ENCODE results near the gene NPEPL1. TPM values are rescaled to one million over a fixed set of nuclear protein-coding genes. Genes with fewer than 3 reads are reported as not detected.
A peak's percentile ranks its signal among the peaks of the same experiment; 100 is the strongest.
"Not testable (repeated sequence)": the region's sequence is repeated elsewhere in the genome, so short reads cannot be mapped to it uniquely, and the experiment has no call there.

The NPEPL1 gene
- total and polyA plus RNA-seq, 8 donors: 25.1 to 44.4 (median 33.3) TPM

DNA sequence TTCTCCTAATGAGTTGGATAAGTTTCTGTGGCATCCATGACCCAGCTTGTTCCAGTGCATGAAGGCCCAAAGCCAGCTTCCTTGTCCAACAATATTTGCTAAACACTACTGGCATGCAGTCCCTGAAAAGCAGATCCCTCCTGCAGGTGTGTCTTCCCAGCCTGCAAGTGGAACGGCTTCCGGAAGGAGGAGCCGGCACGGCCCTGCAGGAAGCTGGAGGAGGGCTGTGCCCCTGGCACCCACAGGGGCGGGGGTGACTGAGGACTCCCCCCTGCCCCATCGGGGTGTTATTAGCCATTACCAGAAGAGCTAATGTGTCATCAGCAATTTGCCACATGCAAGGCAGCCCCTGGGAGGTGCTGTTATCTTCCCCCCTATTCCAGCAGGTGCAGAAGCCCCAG lies 27.4 kb downstream of the NPEPL1 start:
- Histone ChIP-seq H3K9me3 (no peaks in the 10 kb centered on the region), H3K27ac (no peak overlapping the region), H3K4me3 (no peak overlapping the region), H3K36me3 (peaks cover 0 to 13% of the 10 kb centered on the region in 2 donors), H3K4me1 (no peaks in the 10 kb centered on the region), H3K27me3 (peaks cover 0 to 47% of the 10 kb centered on the region in 2 donors)
- no peak for ATAC-seq
- intact Hi-C loops (cut with DNase I): no loop called here
- TF ChIP-seq, protein P1, sequence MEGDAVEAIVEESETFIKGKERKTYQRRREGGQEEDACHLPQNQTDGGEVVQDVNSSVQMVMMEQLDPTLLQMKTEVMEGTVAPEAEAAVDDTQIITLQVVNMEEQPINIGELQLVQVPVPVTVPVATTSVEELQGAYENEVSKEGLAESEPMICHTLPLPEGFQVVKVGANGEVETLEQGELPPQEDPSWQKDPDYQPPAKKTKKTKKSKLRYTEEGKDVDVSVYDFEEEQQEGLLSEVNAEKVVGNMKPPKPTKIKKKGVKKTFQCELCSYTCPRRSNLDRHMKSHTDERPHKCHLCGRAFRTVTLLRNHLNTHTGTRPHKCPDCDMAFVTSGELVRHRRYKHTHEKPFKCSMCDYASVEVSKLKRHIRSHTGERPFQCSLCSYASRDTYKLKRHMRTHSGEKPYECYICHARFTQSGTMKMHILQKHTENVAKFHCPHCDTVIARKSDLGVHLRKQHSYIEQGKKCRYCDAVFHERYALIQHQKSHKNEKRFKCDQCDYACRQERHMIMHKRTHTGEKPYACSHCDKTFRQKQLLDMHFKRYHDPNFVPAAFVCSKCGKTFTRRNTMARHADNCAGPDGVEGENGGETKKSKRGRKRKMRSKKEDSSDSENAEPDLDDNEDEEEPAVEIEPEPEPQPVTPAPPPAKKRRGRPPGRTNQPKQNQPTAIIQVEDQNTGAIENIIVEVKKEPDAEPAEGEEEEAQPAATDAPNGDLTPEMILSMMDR (IDR thresholded peaks at IDR 0.05): no peak
- DNase-seq: peak in 2 of 4 donors; percentile 14 to 55

DNA sequence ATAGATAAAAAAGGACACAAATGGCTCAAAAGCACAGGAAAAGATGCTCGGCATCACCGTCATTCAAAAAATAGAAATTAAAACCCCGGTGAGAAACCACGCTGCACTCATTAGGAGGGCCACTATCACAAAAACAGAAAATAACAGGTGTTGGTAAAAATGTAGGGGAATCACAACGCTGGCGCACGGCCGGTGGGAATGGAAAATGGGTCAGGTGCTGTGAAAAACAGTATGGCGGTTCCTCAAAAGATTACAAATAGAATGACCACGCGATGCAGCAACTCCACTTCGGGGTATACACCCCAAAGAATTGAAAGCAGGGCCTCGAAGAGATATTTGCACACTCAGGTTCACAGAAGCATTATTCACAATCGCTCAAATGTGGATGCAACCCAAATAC lies 28.3 kb downstream of the NPEPL1 start:
- DNase-seq (peak in 1 of 4 donors; percentile 21), ATAC-seq (no peak)
- TF ChIP-seq, protein P1 (IDR thresholded peaks at IDR 0.05): no peak
- peaks cover 0 to 47% of the 10 kb centered on the region in 2 donors for H3K27me3 ChIP-seq
- H3K4me3 ChIP-seq: no peak overlapping the region
- intact Hi-C loops (cut with DNase I): no loop called here
- no peak overlapping the region for H3K27ac ChIP-seq
- no peaks in the 10 kb centered on the region for H3K4me1 ChIP-seq
- H3K9me3 ChIP-seq: no peaks in the 10 kb centered on the region
- peaks cover 0 to 5% of the 10 kb centered on the region in 2 donors for H3K36me3 ChIP-seq

DNA sequence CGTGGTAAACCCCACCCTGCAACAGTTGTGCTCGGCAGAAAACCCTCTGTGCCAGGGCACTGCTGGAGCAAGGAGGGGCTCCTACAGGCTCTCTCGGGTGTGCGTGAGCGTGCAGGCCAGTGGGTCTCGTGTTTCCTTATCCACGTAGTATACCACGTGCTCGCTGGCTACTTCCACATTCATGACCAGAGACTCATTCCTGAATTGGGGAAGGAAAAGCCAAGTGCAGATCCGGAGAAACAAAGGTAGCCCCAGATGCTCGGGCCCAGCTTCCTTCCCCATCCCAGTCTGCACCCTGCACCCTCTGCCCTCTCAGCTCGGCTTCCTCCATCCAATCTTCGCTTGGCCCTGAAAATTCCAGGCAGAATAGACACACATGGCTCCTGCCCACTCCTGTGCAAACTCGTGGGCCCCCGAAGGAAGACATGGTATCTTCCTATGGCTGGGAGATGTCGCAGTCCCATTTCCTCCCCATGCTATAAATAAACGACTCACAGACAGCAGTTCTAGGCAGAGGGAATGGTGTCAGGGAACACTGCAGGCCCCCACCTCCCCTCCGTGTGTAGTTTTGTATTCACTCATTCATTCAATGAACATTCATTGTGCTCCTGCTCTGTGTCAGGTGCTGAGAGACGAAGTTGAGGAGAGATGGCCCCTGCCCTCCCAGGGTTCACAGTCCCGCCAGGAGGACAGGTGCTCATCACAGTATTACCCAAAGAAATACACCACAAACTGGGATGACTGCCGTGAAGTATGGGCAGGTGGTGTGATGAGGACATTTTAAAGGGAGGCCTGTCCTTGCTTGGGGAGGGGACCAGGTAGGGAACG lies 29.6 kb downstream of the NPEPL1 start:
- ATAC-seq: peak; percentile 19
- Histone ChIP-seq H3K4me1 (no peaks in the 10 kb centered on the region), H3K27ac (no peak overlapping the region), H3K27me3 (peaks cover 0 to 47% of the 10 kb centered on the region in 2 donors), H3K9me3 (no peaks in the 10 kb centered on the region), H3K36me3 (no peaks in the 10 kb centered on the region), H3K4me3 (no peak overlapping the region)
- DNase-seq: peak in 1 of 4 donors; percentile 34
- intact Hi-C loops (cut with DNase I): no loop called here
- TF ChIP-seq, protein P1 (IDR thresholded peaks at IDR 0.05): no peak

DNA sequence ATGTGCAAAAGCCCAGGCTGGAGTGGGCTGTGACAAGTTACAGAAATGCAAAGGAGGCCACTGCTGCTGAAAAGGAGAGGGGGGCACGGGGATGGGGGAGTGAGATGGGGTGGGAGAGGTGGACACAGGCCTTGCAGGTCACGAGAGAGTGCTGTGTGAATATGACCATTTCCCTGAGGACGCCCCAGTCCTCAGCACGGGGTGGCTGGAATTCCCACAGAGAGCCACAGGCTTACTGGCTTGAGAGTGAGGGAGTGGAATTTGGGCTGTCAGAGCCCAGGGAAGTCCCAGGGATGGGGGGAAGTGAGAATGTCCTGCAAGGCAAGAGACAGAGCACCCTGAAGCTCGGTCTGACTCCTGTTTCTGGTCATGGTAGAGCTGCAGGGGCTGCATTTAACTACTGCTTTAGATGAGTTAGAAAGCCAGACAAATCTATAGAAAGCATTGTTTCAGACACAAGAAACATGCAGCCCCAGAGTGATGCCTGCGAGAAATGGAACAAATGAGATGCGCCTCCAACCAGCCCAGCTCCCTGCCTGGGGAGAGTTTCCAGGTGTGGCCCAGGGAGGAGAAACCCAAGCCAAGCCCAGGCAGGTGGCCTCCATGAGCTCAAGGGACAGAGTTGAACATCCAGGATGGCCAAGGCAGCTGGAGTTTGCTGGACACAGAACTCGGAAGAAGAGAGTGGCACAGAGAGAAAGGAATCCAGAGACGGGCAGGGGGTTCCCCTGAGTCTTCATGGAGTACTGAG lies 30.5 kb downstream of the NPEPL1 start:
- Histone ChIP-seq H3K4me3 (no peak overlapping the region), H3K27ac (no peak overlapping the region), H3K27me3 (peaks cover 0 to 47% of the 10 kb centered on the region in 2 donors), H3K36me3 (no peaks in the 10 kb centered on the region), H3K4me1 (no peaks in the 10 kb centered on the region), H3K9me3 (no peaks in the 10 kb centered on the region)
- TF ChIP-seq, protein P1 (IDR thresholded peaks at IDR 0.05): no peak
- DNase-seq (peak in 2 of 4 donors; percentile 16 to 43), ATAC-seq (no peak)
- intact Hi-C loops (cut with DNase I): no loop called here

DNA sequence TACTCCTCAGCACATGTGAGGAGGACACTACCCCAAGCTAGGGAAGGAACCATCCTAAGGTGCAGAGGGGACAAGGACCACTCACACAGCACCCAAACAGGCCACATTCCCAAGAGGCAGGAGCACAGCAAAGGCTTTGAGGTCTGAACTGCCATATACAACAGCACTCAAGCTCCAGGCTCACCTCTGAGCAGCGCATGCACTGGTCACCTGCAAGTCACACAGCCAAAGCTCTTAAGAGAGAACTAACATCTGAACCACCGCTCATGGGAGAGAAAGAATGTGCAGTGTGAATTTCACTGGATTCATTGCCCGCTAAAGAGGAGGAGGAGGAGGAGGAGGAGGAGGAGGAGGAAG lies 31.0 kb downstream of the NPEPL1 start:
- Histone ChIP-seq H3K4me3 (no peak overlapping the region), H3K4me1 (no peaks in the 10 kb centered on the region), H3K27ac (no peak overlapping the region), H3K9me3 (no peaks in the 10 kb centered on the region), H3K27me3 (peaks cover 0 to 47% of the 10 kb centered on the region in 2 donors), H3K36me3 (no peaks in the 10 kb centered on the region)
- no peak for DNase-seq
- TF ChIP-seq, protein P1 (IDR thresholded peaks at IDR 0.05): no peak
- intact Hi-C loops (cut with DNase I): no loop called here
- no peak for ATAC-seq

DNA sequence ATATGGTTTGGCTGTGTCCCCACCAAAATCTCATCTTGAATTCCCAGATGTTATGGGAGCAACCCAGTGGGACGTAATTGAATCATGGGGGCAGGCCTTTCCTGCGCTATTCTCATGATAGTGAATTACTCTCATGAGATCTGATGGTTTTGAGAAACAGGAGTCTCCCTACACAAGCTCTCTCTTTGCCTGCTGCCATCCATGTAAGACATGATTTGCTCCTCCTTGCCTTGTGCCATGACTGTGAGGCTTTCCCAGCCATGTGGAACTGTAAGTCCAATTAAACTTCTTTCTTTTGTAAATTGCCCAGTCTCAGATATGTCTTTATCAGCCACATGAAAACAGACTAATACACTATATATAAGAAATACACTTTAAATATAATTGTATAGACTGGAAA lies 33.6 kb downstream of the NPEPL1 start:
- DNase-seq; H3K36me3 ChIP-seq; H3K4me3 ChIP-seq; H3K4me1 ChIP-seq; H3K9me3 ChIP-seq; H3K27ac ChIP-seq; ATAC-seq; intact Hi-C loops (cut with DNase I): not testable (repeated sequence)
- H3K27me3 ChIP-seq: peaks cover 0 to 31% of the 10 kb centered on the region in 2 donors

Measured in left lung (tissue), 10 donors.